MM.1S (cell line): ENCODE results near the gene LPAR5.

Source experiments
- EZH2phosphoT487 ChIP-seq: fragments of 300-600 bp; sonication (generic); IDR thresholded peaks from 2 replicates; pipeline ENCODE4 v1.6.1; 2018; ENCODE audit warnings: antibody characterized with exemption, low read length
- TF ChIP-seq, protein P1 (sequence below): fragments of 300-600 bp; sonication (generic); IDR thresholded peaks from 2 replicates; pipeline ENCODE4 v1.5.1; 2016; ENCODE audit warnings: antibody characterized with exemption, low read length, mixed read lengths

DNA sequence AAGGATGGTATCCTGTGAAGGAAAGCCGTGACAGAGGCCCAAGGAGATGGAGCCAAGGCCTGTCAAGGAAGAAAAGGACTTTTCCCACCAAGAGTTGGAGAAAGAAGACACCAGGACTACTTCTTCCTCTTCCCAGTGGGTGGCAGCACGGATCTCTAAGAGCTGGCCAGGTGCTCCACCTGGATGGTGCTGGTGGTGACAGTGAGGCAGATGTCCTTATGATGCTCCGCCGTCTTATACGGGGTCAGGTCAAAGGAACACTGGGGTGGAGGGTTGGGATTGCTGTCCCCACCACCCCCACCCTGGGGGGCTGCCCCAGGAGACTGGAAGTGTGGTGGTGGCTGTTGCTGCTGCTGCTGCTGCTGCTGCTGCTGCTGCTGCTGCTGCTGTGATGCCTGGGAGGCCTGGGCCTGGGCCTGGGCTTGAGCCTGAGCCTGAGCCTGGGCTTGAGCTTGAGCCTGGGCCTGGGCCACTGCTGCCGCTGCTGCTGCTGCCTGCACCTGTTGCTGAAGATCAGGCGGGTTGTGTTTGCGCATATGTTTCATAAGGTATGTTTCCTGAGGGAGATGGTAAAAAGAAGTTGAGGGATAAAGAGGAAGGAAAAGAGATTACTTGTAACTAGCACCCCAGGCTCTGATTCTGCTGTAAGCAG lies 31.9 kb upstream of the LPAR5 start:
- TF ChIP-seq, protein P1, sequence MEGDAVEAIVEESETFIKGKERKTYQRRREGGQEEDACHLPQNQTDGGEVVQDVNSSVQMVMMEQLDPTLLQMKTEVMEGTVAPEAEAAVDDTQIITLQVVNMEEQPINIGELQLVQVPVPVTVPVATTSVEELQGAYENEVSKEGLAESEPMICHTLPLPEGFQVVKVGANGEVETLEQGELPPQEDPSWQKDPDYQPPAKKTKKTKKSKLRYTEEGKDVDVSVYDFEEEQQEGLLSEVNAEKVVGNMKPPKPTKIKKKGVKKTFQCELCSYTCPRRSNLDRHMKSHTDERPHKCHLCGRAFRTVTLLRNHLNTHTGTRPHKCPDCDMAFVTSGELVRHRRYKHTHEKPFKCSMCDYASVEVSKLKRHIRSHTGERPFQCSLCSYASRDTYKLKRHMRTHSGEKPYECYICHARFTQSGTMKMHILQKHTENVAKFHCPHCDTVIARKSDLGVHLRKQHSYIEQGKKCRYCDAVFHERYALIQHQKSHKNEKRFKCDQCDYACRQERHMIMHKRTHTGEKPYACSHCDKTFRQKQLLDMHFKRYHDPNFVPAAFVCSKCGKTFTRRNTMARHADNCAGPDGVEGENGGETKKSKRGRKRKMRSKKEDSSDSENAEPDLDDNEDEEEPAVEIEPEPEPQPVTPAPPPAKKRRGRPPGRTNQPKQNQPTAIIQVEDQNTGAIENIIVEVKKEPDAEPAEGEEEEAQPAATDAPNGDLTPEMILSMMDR = peak; percentile 19
- TF ChIP-seq EZH2phosphoT487 = no peak
